Amniotic epithelial cell (primary cell): Measurements from ENCODE around the gene AGBL2.
A peak's percentile ranks its signal among the peaks of the same experiment; 100 is the strongest.
"Not testable (repeated sequence)": the region's sequence is repeated elsewhere in the genome, so short reads cannot be mapped to it uniquely, and the experiment has no call there.

Experiments used
- DNase-seq: peaks from one replicate; pipeline ENCODE4 v3.0.0-alpha.2; 2010; ENCODE audit warnings: low read depth

Gene AGBL2

DNA sequence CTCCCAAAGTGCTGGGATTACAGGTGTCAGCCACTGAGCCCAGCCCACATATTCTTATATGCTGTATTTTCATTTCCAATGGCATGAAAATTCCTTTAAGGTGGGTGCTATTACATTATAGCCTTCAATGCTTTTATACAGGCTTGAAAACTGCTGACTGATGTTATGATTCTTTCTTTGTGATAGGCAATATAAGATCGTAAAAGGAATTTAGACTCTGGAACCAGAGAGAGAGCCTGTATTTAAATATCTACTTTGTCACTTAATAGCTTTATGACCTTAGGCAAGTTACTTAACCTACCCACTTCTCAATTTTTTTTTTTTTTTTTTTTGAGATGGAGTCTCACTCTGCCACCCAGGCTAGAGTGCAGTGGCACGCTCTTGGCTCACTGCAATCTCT is 26.2 kb downstream of the AGBL2 start:
- no peak for DNase-seq

GRCh38 chr11:47688111-47688510 is 27.1 kb downstream of the AGBL2 start:
- DNase-seq, result peak; percentile 25

- not testable (repeated sequence) for DNase-seq
Observed at GRCh38 chr11:47686704-47687103, 28.5 kb downstream of the AGBL2 start.

DNA sequence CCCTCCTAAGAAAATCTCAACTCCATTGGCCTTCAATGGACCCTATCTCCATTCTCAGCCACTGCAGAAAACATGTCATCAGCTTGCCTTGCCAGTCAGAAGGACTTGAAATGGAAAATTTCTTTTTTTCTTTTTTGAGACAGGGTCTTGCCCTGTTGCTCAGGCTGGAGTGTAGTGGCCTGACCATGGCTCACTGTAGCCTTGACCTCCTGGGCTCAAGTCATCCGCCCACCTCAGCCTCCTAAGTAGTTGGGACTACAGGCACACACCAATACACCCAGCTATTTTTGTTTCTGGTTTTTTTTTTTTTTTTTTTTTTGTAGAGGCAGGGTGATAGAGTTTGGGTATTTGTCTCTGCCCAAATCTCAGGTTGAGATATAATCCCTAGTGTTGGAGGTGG is 29.0 kb downstream of the AGBL2 start:
- no peak for DNase-seq

DNA sequence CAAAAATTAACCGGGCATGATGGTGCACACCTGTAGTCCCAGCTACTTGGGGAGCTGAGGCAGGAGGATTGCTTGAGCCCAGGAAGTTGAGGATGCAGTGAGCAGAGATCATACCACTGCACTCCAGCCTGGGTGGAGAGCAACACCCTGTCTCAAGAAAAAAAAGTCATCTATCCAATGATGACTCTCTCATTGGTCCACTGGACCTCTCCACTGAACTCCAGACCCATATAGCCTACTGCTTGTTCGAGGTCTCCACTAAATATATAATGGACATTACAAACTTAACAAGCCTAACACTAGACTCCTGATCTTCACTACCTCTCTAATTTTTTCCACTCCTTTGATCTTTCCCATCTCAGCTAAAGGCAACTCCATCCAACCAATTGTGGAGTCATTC is 39.3 kb downstream of the AGBL2 start:
- DNase-seq, result no peak

DNA sequence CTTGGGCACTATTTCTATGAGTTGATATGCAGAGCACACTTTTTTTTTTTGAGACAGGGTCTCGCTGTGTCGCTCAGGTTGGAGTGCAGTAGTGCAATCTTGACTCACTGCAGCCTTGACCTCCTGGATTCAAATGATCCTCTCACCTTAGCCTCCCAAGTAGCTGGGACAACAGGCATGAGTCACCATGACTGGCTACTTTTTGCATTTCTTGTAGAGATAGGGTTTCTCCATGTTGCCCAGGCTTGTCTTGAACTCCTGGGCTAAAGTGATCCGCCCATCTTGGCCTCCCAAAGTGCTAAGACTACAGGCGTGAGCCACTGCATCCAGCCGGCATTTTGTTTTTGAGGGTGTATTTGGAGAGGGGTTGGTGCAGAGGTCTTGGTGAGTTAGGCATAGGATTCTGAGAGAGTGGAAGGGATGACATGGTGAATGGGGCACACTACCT is 42.9 kb downstream of the AGBL2 start:
- peak; percentile 23 for DNase-seq

GRCh38 chr11:47669856-47670255 is 45.3 kb downstream of the AGBL2 start:
- DNase-seq, result no peak

DNA sequence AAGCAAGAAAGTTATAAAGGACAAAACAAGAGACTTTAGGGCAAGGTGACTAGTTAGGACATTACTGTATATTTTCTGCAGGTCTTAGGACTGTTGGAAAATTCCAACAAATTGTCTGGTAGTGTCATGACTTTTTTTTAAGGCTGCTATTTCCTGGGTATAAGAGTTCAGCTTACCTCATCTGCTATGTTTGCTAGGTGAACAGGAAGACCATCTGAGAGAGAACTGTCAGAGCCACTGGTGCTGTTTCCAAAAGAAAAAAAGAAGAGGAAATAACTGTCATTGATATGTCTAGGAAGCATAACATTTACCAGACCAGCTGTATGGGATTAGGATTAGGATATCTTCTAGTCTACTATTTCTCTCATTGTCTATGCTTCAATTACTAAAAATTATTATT is 46.5 kb downstream of the AGBL2 start:
- DNase-seq, result no peak

DNA sequence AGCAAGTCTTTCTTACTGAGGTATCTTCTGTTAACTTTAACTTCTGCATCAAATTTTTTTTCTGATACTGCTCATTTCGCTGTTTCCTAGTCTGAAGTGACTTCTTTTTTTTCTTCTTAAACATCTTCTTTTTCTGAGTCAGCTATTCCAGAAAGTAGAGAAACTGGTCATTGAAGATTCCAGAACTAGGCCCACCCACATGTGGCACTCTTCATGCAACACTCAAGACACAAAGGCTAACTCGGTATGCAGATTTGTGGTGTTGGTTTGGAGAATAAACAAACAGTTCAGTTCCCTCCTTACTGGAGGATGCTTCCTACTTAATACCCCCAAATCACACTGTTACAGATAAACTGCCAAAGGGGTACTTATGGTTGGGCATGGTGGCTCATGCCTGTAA is 47.6 kb downstream of the AGBL2 start:
- no peak for DNase-seq

DNA sequence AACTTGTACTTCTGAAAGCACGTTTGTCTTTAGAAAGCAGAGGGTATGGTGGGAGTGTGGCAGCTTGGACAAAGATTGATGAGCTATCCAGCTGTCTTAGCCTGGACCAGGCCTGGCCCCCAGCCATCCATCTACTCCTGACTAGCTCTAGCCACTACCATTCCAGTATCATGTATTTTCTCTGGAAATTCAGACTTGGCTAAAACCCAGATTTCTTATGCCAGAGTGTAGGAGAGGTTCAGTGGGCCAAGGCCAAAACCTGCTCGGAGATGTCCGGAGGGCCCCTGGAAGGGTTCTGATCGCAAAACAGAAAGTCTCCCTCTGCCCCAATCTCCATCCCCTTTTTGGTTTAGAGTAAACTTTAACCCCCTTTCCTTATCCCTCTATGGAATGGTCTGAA is 48.0 kb downstream of the AGBL2 start:
- DNase-seq, result peak; percentile 9

GRCh38 chr11:47664936-47665335 is 50.2 kb downstream of the AGBL2 start:
- not testable (repeated sequence) for DNase-seq

- no peak for DNase-seq
Observed at GRCh38 chr11:47661245-47661644, 53.9 kb downstream of the AGBL2 start.

DNA sequence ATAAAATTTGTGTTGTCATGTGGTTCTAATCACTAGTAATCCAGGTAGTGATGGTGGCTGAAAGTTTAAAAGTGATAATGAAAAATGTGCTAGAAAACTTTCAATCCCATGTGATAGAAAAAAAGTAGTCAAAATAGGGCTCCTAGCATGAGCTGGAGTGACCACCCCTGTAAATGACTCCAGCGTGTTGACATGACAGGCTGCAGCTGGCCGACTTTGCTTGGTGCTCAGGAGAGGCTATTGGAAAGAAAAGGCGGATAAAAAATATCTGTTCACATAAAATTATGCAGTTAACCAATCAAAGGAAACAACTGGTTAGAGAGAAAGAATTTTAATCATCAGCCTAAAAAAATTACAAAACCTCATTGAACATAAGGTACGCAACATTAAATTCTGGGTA is 55.9 kb downstream of the AGBL2 start:
- DNase-seq, result no peak

GRCh38 chr11:47656260-47656885 is 58.8 kb downstream of the AGBL2 start:
- no peak for DNase-seq

DNA sequence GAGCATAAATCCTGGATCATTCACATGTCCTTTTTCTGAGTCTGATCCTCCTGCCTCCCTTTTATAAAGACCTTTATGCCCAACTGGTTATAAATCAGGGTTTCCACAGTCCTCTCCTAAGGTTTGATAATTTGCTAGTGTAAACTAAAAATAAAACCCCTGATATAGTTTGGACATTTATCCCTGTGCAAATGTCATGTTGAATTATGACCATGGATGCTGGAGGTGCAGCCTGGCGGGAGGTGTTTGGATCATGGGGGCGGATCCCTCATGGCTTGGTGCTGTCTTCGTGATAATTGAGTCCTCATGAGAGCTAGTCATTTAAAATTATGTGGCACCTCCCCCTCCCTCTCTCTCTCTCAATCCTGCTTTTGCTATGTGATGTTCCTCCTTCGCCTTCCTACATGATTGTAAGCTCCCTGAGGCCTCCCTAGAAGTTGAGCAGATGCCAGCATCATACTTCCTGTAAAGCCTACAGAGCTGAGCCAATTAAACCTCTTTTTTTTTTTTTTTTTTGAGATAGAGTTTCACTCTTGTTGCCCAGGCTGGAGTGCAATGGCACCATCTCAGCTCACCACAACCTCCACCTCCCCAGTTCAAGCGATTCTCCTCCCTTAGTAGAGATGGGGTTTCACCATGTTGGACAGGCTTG is 63.2 kb downstream of the AGBL2 start:
- DNase-seq, result no peak

GRCh38 chr11:47649276-47649675 is 65.9 kb downstream of the AGBL2 start:
- no peak for DNase-seq

- no peak for DNase-seq
Observed at GRCh38 chr11:47646019-47646418, 69.2 kb downstream of the AGBL2 start.

DNA sequence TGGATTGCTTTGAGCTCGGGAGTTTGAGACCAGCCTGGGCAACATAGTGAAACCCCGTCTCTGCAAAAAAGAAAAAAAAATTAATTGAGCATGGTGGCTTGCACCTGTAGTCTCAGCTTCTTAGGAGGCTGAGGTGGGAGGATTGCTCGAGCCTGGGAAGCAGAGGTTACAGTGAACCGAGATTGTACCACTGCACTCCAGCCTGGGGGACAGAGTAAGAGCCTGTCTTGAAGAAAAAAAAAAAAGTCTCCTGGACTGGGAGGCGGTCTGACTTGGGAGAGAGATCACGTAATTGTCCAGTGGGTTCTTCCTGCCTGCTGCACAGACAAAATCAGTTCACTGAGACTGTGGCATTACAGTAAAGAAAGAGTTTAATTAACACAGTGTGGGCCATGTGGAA is 69.7 kb downstream of the AGBL2 start:
- DNase-seq, result no peak

- DNase-seq, result peak; percentile 96
Observed at GRCh38 chr11:47642099-47642855, 72.9 kb downstream of the AGBL2 start, which contains the start of gene MTCH2. Gene MTCH2 (minus strand): TSS chr11:47642559. CDS start chr11:47642465, 94 bp downstream.

- DNase-seq, result no peak
Observed at GRCh38 chr11:47641600-47642098, 73.5 kb downstream of the AGBL2 start.

DNA sequence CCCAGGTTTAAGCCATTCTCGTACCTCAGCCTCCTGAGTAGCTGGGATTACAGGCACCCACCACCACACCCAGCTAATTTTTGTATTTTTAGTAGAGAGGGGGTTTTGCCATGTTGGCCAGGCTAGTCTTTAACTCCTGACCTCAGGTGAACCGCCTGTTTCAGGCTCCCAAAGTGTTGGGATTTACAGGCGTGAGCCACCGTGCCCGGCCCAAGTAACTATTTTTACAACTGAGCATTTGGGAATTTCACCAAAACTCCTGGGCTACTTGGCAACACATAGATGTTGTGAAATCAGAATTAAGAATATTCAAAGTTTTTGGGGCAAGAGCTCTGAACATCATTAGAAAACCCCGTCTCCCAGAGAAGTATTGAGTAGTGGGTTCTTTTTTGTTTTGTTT is 74.7 kb downstream of the AGBL2 start:
- not testable (repeated sequence) for DNase-seq

DNA sequence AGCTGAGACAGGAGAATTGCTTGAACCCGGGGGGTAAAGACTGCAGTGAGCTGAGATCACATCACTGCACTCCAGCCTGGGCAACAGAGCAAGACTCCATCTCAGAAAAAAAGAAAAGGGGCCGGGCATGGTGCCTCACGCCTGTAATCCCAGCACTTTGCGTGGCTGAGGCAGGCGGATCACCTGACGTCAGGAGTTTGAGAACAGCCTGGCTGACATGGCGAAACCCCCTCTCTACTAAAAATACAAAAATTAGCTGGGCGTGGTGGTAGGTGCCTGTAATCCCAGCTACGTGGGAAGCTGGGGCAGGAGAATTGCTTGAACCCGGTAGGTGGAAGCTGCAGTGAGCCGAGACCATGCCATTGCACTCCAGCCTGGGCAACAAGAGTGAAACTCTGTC is 78.8 kb downstream of the AGBL2 start:
- DNase-seq, result not testable (repeated sequence)

DNA sequence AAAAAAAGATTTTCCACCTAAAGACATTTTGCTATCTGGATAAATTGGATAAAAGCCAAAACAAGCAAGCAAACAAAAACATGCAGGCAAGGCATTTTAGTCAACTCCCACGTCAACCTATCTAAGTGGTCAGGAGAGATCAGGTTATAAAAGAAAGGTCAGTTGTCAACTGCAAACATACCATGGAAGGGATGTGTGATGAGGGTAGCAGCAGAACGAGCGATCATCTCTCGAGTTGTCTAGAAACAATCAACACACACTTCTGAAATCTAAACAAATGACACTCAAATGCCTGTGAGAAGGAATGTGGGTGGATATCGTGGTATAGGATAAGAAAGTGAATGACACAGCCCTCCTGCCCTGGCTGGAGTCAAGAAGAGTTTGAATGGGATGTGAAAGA is 83.7 kb downstream of the AGBL2 start:
- DNase-seq, result peak; percentile 15
